Measurements from ENCODE around the gene NOSIP. TPM values are rescaled to one million over a fixed set of nuclear protein-coding genes. Genes with fewer than 3 reads are reported as not detected.

NOSIP gene
- total and polyA plus RNA-seq, 8 donors = 40.8 to 67.9 (median 61.2) TPM

GRCh38 chr19:49520705-49521319 lies 59.5 kb downstream of the NOSIP start:
- Histone ChIP-seq H3K27me3 (no peaks in the 10 kb centered on the region), H3K36me3 (peaks cover 0 to 60% of the 10 kb centered on the region in 2 donors), H3K27ac (peak overlapping the region in 1 of 2 donors; percentile 55), H3K4me3 (no peak overlapping the region), H3K4me1 (peaks cover 0 to 25% of the 10 kb centered on the region in 2 donors), H3K9me3 (no peaks in the 10 kb centered on the region)
- ATAC-seq (peak; percentile 26), DNase-seq (peak in 1 of 4 donors; percentile 49)
- no peak for TF ChIP-seq CTCF (IDR thresholded peaks at IDR 0.05)
- intact Hi-C loops (cut with DNase I) = no loop called here

- Histone ChIP-seq H3K9me3 (no peaks in the 10 kb centered on the region), H3K27ac (no peak overlapping the region), H3K36me3 (peaks cover 0 to 46% of the 10 kb centered on the region in 2 donors), H3K4me1 (peaks cover 0 to 47% of the 10 kb centered on the region in 2 donors), H3K27me3 (no peaks in the 10 kb centered on the region), H3K4me3 (no peak overlapping the region)
- no peak for DNase-seq
- ATAC-seq = no peak
- intact Hi-C loops (cut with DNase I) = no loop called here
- TF ChIP-seq CTCF (IDR thresholded peaks at IDR 0.05) = no peak
Observed at GRCh38 chr19:49518033-49518432, 62.3 kb downstream of the NOSIP start.

- peak in 1 of 4 donors; percentile 78 for DNase-seq
- H3K36me3 ChIP-seq = peaks cover 0 to 29% of the 10 kb centered on the region in 2 donors
- intact Hi-C loops (cut with DNase I) = no loop called here
- H3K27ac ChIP-seq = peak overlapping the region in 1 of 2 donors; percentile 76
- peaks cover 0 to 64% of the 10 kb centered on the region in 2 donors for H3K4me1 ChIP-seq
- no peaks in the 10 kb centered on the region for H3K27me3 ChIP-seq
- no peaks in the 10 kb centered on the region for H3K9me3 ChIP-seq
- peak overlapping the region in 1 of 2 donors; percentile 74 for H3K4me3 ChIP-seq
- TF ChIP-seq CTCF (IDR thresholded peaks at IDR 0.05) = no peak
- ATAC-seq = peak; percentile 30
Observed at GRCh38 chr19:49515767-49516166, 64.6 kb downstream of the NOSIP start.

- Histone ChIP-seq H3K27me3 (no peaks in the 10 kb centered on the region), H3K27ac (peak overlapping the region in 1 of 2 donors; percentile 91), H3K36me3 (peaks cover 0 to 14% of the 10 kb centered on the region in 2 donors), H3K4me1 (peaks cover 0 to 59% of the 10 kb centered on the region in 2 donors), H3K9me3 (no peaks in the 10 kb centered on the region), H3K4me3 (peak overlapping the region; percentile 72 to 74)
- peak; percentile 6 for ATAC-seq
- DNase-seq = peak in 1 of 4 donors; percentile 75
- TF ChIP-seq CTCF (IDR thresholded peaks at IDR 0.05) = no peak
- intact Hi-C loops (cut with DNase I) = no loop called here
Observed at GRCh38 chr19:49514151-49514550, 66.2 kb downstream of the NOSIP start.

- Histone ChIP-seq H3K27me3 (no peaks in the 10 kb centered on the region), H3K4me1 (peaks cover 0 to 59% of the 10 kb centered on the region in 2 donors), H3K27ac (peak overlapping the region; percentile 91), H3K9me3 (no peaks in the 10 kb centered on the region), H3K36me3 (peaks cover 0 to 10% of the 10 kb centered on the region in 2 donors), H3K4me3 (peak overlapping the region; percentile 72 to 74)
- DNase-seq (peak in 1 of 4 donors; percentile 81), ATAC-seq (peak; percentile 5)
- intact Hi-C loops (cut with DNase I) = no loop called here
- TF ChIP-seq CTCF (IDR thresholded peaks at IDR 0.05) = no peak
Observed at GRCh38 chr19:49513746-49514118, 66.6 kb downstream of the NOSIP start.

All from left lung (tissue), 10 donors.